ENCODE results near the gene HEPHL1.

DNA sequence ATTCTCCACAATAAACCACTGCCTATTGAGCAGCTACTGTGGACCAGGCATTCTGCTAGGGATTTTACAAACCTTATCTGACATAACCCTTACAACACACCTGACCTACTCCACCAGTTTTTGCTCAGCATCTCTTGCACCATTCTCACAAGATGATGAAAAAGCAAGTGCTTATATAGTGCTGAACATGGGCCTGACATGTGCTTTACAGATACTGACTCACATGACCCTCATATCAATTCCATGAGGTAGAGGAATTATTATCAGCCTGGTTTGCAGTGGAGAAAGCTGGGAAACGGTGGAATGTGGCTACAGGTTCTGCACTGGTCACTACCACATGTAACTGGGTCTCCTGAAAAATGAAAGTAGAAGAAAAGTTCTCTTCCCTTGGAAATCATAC lies 69.9 kb downstream of the HEPHL1 start:
- TF ChIP-seq, protein P1, sequence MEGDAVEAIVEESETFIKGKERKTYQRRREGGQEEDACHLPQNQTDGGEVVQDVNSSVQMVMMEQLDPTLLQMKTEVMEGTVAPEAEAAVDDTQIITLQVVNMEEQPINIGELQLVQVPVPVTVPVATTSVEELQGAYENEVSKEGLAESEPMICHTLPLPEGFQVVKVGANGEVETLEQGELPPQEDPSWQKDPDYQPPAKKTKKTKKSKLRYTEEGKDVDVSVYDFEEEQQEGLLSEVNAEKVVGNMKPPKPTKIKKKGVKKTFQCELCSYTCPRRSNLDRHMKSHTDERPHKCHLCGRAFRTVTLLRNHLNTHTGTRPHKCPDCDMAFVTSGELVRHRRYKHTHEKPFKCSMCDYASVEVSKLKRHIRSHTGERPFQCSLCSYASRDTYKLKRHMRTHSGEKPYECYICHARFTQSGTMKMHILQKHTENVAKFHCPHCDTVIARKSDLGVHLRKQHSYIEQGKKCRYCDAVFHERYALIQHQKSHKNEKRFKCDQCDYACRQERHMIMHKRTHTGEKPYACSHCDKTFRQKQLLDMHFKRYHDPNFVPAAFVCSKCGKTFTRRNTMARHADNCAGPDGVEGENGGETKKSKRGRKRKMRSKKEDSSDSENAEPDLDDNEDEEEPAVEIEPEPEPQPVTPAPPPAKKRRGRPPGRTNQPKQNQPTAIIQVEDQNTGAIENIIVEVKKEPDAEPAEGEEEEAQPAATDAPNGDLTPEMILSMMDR (IDR thresholded peaks at IDR 0.05), result no peak
- no peak for TF ChIP-seq EZH2 (IDR thresholded peaks at IDR 0.05; ENCODE audit: borderline replicate concordance, insufficient read depth, low read depth, low read length, poor library complexity, severe bottlenecking)

All from B cell (primary cell).